Measurements from ENCODE around the gene BANP. TPM values are rescaled to one million over a fixed set of nuclear protein-coding genes. Genes with fewer than 3 reads are reported as not detected.
"Not testable (repeated sequence)": the region's sequence is repeated elsewhere in the genome, so short reads cannot be mapped to it uniquely, and the experiment has no call there.

Gene BANP
- total and polyA plus RNA-seq, 12 donors = 6.1 to 20.4 (median 13.5) TPM

DNA sequence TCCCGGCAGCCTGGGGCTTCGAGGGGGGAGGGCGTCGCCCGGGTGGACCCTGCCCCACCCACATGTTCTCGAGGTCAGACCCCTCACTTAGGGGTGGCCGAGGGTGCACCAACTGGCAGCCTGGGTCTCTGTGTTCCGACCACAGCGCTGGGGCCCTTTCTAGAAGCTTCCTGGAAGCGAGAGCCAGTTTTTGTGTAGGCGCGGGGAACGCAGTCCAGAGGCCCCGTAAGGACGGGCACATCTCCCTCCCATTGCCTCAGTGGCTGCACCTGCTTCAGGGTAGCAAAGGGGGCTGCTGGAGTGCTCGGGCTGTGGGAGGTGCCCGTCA is 148.3 kb downstream of the BANP start:
- ATAC-seq (no peak), DNase-seq (no peak)
- Histone ChIP-seq H3K27ac (no peak overlapping the region), H3K36me3 (no peaks in the 10 kb centered on the region), H3K4me1 (no peaks in the 10 kb centered on the region), H3K4me3 (no peak overlapping the region), H3K9me3 (peaks cover 0 to 26% (median 7%) of the 10 kb centered on the region in 11 donors), H3K27me3 (peaks cover 0 to 46% (median 37%) of the 10 kb centered on the region in 7 donors)
- intact Hi-C loops (cut with DNase I) = no loop called here
- 79 to 82% methylated on average over 17 of the region's 17 CpGs for WGBS, 2 donors
- TF ChIP-seq, protein P1, sequence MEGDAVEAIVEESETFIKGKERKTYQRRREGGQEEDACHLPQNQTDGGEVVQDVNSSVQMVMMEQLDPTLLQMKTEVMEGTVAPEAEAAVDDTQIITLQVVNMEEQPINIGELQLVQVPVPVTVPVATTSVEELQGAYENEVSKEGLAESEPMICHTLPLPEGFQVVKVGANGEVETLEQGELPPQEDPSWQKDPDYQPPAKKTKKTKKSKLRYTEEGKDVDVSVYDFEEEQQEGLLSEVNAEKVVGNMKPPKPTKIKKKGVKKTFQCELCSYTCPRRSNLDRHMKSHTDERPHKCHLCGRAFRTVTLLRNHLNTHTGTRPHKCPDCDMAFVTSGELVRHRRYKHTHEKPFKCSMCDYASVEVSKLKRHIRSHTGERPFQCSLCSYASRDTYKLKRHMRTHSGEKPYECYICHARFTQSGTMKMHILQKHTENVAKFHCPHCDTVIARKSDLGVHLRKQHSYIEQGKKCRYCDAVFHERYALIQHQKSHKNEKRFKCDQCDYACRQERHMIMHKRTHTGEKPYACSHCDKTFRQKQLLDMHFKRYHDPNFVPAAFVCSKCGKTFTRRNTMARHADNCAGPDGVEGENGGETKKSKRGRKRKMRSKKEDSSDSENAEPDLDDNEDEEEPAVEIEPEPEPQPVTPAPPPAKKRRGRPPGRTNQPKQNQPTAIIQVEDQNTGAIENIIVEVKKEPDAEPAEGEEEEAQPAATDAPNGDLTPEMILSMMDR (IDR thresholded peaks at IDR 0.05) = no peak

DNA sequence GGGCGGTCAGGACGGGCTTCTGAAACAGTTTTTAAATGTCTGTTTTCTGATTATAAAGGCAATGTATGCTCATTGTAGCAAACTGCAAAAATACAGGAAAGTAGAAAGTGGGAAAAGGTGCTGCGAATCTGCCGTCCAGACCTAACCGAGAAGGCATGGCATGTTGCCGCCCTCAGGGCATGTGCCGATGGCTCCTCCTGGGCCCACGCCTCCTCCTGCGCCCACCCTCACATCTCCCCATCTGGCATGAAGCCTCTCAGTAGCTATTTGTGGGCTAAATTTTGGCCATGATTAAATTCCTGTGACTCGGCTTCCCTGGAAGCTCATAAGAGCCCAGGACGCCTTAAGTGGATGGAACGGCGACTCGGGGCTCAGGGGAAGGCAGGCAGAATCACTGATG is 148.7 kb downstream of the BANP start:
- DNase-seq; H3K27ac ChIP-seq; intact Hi-C loops (cut with DNase I); H3K36me3 ChIP-seq; H3K4me3 ChIP-seq; H3K4me1 ChIP-seq; ATAC-seq: not testable (repeated sequence)
- Histone ChIP-seq H3K27me3 (peaks cover 0 to 46% (median 37%) of the 10 kb centered on the region in 7 donors), H3K9me3 (peaks cover 0 to 26% (median 7%) of the 10 kb centered on the region in 11 donors)
- 82 to 83% methylated on average over 14 of the region's 14 CpGs for WGBS, 2 donors

DNA sequence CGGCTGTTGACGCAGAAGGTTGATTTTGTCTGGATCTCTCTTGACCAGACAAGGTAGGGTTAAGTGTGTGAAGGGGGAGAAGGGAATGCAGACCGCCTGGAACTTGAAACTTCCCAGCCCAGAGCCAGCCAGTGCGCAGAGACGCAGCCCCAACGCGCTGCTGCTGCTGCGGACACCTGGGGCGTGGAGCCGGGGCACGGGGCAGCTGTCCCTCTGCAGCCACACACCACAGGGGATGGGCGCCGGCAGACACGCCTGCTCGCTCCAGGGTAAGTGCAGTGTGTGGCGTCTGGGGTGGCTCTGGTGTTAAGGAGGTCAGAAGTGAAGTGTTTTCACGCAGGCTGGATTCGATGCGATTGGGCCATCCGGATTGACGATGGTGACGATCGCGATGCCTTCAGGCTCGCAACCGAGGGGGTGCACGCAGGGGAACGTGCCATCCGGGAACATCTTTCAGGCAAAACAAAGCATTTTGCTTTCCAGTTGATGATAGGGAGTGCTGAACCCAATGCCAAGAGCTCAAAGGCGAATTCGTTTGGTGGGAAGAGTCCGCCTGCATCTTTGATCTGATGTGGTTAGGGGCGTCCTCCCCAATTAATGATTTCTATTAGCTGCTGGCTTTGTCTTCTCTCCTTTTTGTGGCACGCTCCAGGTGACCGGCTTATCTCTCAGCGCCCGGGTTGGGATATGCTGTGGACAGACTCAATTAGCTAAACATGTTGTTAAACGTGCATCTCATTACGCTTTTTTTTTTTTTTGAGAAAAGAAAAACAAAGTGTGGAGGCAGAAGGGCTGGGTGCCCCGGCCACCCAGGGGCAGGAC is 149.8 kb downstream of the BANP start:
- Histone ChIP-seq H3K9me3 (peaks cover 0 to 18% (median 7%) of the 10 kb centered on the region in 11 donors), H3K27me3 (peaks cover 0 to 46% (median 37%) of the 10 kb centered on the region in 7 donors)
- H3K27ac ChIP-seq; DNase-seq; H3K4me3 ChIP-seq; H3K4me1 ChIP-seq; intact Hi-C loops (cut with DNase I); H3K36me3 ChIP-seq: not testable (repeated sequence)
- ATAC-seq = peak in 3 of 8 donors; percentile 18 to 39 (median 26)
- WGBS, 2 donors = 19 to 20% methylated on average over 40 of the region's 40 CpGs

DNA sequence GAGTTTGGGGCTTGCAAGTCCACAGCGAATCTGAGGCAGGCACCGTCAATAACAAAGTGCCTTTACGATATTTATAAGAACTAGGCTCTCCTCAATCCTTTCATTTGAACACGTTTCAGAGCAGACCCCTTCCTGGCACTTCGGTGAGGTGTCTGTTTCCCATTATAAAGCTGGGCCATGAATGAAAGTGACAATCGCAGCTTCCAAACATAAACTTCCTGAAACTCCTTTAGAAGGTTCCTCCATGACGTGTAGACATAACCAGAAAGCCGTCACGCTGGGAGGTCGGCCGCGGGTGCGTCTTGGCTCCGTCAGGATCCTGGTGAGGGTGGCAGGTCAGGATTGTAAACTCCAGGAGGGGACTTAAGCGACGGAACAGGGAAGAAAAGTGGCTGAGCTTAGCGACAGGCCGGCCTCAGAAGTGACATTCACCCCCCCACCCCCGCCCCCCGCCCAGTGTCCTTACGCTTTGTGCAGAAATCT is 150.4 kb downstream of the BANP start:
- H3K36me3 ChIP-seq; H3K4me1 ChIP-seq; intact Hi-C loops (cut with DNase I); H3K4me3 ChIP-seq; H3K27ac ChIP-seq; DNase-seq; ATAC-seq: not testable (repeated sequence)
- peaks cover 0 to 46% (median 37%) of the 10 kb centered on the region in 7 donors for H3K27me3 ChIP-seq
- WGBS, 2 donors = 41 to 43% methylated on average over 21 of the region's 21 CpGs
- H3K9me3 ChIP-seq = peaks cover 0 to 12% (median 2%) of the 10 kb centered on the region in 11 donors

DNA sequence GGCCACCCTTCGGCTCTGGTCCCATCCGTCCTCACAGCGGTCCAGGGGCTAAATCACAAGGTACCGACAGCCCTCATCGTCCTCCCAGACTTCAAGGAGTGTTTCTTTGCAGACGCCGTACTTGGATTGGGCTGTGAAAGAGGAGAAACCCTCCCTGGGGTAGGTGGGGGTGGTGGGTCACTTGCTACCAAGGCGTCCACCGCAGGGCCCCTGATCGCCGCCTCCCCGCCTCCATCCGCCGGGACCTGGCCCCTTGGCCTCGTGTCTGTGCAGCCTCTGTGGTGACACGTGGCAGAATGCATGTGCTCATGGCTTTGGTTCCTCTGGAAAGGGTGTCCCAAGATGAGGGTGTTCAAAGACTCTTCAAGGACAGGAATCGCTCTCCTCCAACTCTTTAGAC is 151.4 kb downstream of the BANP start:
- Histone ChIP-seq H3K4me1 (no peaks in the 10 kb centered on the region), H3K4me3 (no peak overlapping the region), H3K27ac (no peak overlapping the region), H3K9me3 (peaks cover 0 to 3% (median 0%) of the 10 kb centered on the region in 11 donors), H3K27me3 (peaks cover 0 to 46% (median 37%) of the 10 kb centered on the region in 7 donors), H3K36me3 (no peaks in the 10 kb centered on the region)
- ATAC-seq (no peak), DNase-seq (no peak)
- WGBS, 2 donors = 85 to 86% methylated on average over 17 of the region's 17 CpGs
- TF ChIP-seq, protein P1 (IDR thresholded peaks at IDR 0.05) = no peak
- intact Hi-C loops (cut with DNase I) = no loop called here

DNA sequence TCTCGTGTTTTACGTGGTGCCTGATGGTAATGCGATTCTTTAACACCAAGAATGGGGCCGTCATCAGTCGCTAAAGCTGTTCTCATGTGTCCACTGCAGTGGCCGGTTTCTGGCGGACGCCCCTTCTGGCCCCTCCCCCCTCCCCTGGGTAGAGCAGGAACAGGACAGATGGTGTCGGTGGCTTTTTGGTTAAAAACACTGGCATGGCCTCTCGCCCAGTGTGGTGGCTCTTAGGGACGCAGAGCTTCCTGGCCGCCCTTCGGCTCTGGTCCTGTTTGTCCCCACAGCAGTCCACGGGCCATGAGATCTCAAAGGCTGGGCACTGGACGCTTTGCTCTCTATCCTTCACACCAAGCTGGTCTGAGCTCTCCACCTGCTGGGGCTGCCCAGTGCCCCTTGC is 151.8 kb downstream of the BANP start:
- TF ChIP-seq, protein P1 (IDR thresholded peaks at IDR 0.05) = no peak
- no peak overlapping the region for H3K27ac ChIP-seq
- H3K9me3 ChIP-seq = no peaks in the 10 kb centered on the region
- DNase-seq (no peak), ATAC-seq (no peak)
- no peaks in the 10 kb centered on the region for H3K36me3 ChIP-seq
- intact Hi-C loops (cut with DNase I) = no loop called here
- peaks cover 0 to 46% (median 37%) of the 10 kb centered on the region in 7 donors for H3K27me3 ChIP-seq
- no peak overlapping the region for H3K4me3 ChIP-seq
- no peaks in the 10 kb centered on the region for H3K4me1 ChIP-seq
- WGBS, 2 donors = 88% methylated on average over 15 of the region's 15 CpGs
